ENCODE data around the gene GART. TPM values are rescaled to one million over a fixed set of nuclear protein-coding genes. Genes with fewer than 3 reads are reported as not detected.
A peak's percentile ranks its signal among the peaks of the same experiment; 100 is the strongest.

The GART gene
- total RNA-seq, 1 experiment from 2014 or later = 241 TPM

DNA sequence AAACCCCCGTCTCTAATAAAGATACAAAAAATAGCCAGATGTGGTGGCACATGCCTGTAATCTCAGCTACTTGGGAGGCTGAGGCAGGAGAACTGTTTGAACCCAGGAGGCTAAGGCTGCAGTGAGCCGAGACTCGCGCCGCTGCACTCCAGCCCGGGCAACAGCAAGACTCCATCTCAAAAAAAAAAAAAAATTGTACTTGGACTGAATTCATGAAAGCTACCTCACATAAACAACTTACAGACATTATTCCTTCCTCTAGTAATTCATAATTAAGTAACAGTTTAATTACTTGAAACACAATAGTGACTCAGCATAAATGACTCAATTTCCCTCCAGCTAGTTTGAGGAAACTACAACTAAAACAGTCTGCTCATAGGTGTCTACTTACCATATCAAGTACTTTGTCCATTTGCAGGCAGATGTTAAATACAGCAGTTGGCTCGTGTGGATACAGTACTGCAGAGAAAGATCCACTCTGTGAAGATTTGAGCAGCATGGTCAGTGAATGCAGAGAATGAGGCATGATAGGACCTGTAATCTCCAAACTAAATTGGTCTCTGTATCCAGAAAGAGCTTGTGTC, 37.1 kb upstream of the GART start:
- CTCF ChIA-PET = interaction anchor here (1.5 kb wide), 1 partner anchor 27 kb away, joined by 6 read pairs; no protein-coding TSS in a partner anchor
- Histone ChIP-seq H3K27me3 (ENCODE audit: insufficient read depth, low read length) (no peaks in the 10 kb centered on the region), H3K4me1 (ENCODE audit: control insufficient read depth in 1 of 2, insufficient read depth in 2 of 2, low read length in 2 of 2) (peaks cover 0 to 4% of the 10 kb centered on the region in 2 experiments; a peak in 1 of 4 replicates), H4K20me1 (ENCODE audit: insufficient read depth) (peaks cover 8% of the 10 kb centered on the region; the same call in 1 of the 2 replicates), H3K9me3 (ENCODE audit: control insufficient read depth in 1 of 2, insufficient read depth in 1 of 2, low read depth in 1 of 2, low read length in 2 of 2) (no peaks in the 10 kb centered on the region), H2AFZ (ENCODE audit: low read depth, low read length, poor library complexity, severe bottlenecking) (no peak overlapping the region), H3K9ac (ENCODE audit: low read length) (no peak overlapping the region), H3K27ac (ENCODE audit: low read depth, low read length) (peak overlapping the region; percentile 55; the same call in 1 of the 2 replicates), H3K79me2 (ENCODE audit: insufficient read depth, low read length) (peaks cover 35% of the 10 kb centered on the region), H3K4me2 (ENCODE audit: low read length) (no peak overlapping the region), H3K36me3 (ENCODE audit: control insufficient read depth in 1 of 2, insufficient read depth in 2 of 2, low read length in 2 of 2) (peaks cover 46 to 53% of the 10 kb centered on the region in 2 experiments), H3K9me2 (ENCODE audit: insufficient read depth) (no peaks in the 10 kb centered on the region), H3K4me3 (replicated peaks in 1 of 2; ENCODE audit: low read depth in 1 of 2, low read length in 2 of 2) (no peak overlapping the region)
- DNase-seq (ENCODE audit: low read depth, low spot score) (no peak), ATAC-seq (peak; percentile 33; the same call in 1 of the 2 replicates)
- TF ChIP-seq JUND (IDR thresholded peaks at IDR 0.05) = no peak
- no peak for TF ChIP-seq TCF7L2 (IDR thresholded peaks at IDR 0.05; ENCODE audit: borderline replicate concordance, extremely low read depth, insufficient read depth, insufficient read length)
- no TSS peak for BruUV-seq (replicated peaks)
- intact Hi-C loops (cut with micrococcal nuclease) = no loop called here
- RAD21 ChIA-PET (ENCODE audit: low non-redundant PET in 1 of 2, low total read pairs in 2 of 2, uncharacterized antibody in 2 of 2, unreplicated experiment in 2 of 2) = no interaction called here
- POLR2A ChIA-PET = interaction anchor here (0.7 kb wide), 1 partner anchor 9 kb away, joined by 3 read pairs; the partner anchor contains the start of gene DONSON

DNA sequence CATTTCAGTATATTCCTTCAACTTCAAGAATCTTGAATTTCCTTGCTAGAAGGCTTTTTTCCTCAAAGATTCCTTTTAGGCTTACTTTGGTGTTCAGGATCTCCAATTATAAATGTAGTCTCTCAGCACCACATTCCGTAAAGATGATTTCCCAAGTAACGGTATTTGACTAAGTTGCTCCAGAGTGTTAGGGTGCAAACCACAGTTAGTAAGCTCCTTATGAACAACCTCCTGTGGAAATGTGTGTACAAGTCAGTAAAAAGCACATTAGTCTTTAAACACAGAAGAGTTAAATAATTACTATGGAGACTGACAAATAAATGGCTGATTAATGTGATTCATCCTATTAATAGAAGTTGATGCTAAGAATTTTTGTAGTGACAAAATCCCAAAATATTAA, 36.3 kb upstream of the GART start:
- H2AFZ ChIP-seq (ENCODE audit: low read depth, low read length, poor library complexity, severe bottlenecking) = no peak overlapping the region
- no peaks in the 10 kb centered on the region for H3K27me3 ChIP-seq (ENCODE audit: insufficient read depth, low read length)
- H3K9me3 ChIP-seq (ENCODE audit: control insufficient read depth in 1 of 2, insufficient read depth in 1 of 2, low read depth in 1 of 2, low read length in 2 of 2) = no peaks in the 10 kb centered on the region
- H3K4me1 ChIP-seq (ENCODE audit: control insufficient read depth in 1 of 2, insufficient read depth in 2 of 2, low read length in 2 of 2) = peaks cover 0 to 4% of the 10 kb centered on the region in 2 experiments; a peak in 1 of 4 replicates
- ATAC-seq (no peak), DNase-seq (ENCODE audit: low read depth, low spot score) (no peak)
- peaks cover 52 to 55% of the 10 kb centered on the region in 2 experiments for H3K36me3 ChIP-seq (ENCODE audit: control insufficient read depth in 1 of 2, insufficient read depth in 2 of 2, low read length in 2 of 2)
- H3K9ac ChIP-seq (ENCODE audit: low read length) = no peak overlapping the region
- ChIA-PET RAD21 (ENCODE audit: low non-redundant PET in 1 of 2, low total read pairs in 2 of 2, uncharacterized antibody in 2 of 2, unreplicated experiment in 2 of 2) (no interaction called here), CTCF (no interaction called here), POLR2A (no interaction called here)
- H4K20me1 ChIP-seq (ENCODE audit: insufficient read depth) = peaks cover 12% of the 10 kb centered on the region; the same call in 1 of the 2 replicates
- intact Hi-C loops (cut with micrococcal nuclease) = no loop called here
- H3K79me2 ChIP-seq (ENCODE audit: insufficient read depth, low read length) = peaks cover 40% of the 10 kb centered on the region
- no TSS peak for BruUV-seq (replicated peaks)
- H3K4me3 ChIP-seq (replicated peaks in 1 of 2; ENCODE audit: low read depth in 1 of 2, low read length in 2 of 2) = no peak overlapping the region
- no peak overlapping the region for H3K4me2 ChIP-seq (ENCODE audit: low read length)
- H3K9me2 ChIP-seq (ENCODE audit: insufficient read depth) = no peaks in the 10 kb centered on the region
- no peak overlapping the region for H3K27ac ChIP-seq (ENCODE audit: low read depth, low read length)
- TF ChIP-seq ELF1 (IDR thresholded peaks at IDR 0.05; ENCODE audit: borderline replicate concordance, low read depth) (no peak), SRF (IDR thresholded peaks at IDR 0.05; ENCODE audit: low read depth) (no peak), SP1 (IDR thresholded peaks at IDR 0.05; ENCODE audit: low read depth) (no peak), ZNF274 (IDR thresholded peaks at IDR 0.05; ENCODE audit: low read depth, low read length) (no peak), EZH2phosphoT487 (IDR thresholded peaks at IDR 0.05; ENCODE audit: borderline replicate concordance) (no peak), YY1 (IDR thresholded peaks at IDR 0.05; ENCODE audit: extremely low read depth, insufficient replicate concordance, low read depth, low read length) (no peak), EGR1 (IDR thresholded peaks at IDR 0.05; ENCODE audit: low read depth) (no peak)
- TF ChIP-seq, protein P1, sequence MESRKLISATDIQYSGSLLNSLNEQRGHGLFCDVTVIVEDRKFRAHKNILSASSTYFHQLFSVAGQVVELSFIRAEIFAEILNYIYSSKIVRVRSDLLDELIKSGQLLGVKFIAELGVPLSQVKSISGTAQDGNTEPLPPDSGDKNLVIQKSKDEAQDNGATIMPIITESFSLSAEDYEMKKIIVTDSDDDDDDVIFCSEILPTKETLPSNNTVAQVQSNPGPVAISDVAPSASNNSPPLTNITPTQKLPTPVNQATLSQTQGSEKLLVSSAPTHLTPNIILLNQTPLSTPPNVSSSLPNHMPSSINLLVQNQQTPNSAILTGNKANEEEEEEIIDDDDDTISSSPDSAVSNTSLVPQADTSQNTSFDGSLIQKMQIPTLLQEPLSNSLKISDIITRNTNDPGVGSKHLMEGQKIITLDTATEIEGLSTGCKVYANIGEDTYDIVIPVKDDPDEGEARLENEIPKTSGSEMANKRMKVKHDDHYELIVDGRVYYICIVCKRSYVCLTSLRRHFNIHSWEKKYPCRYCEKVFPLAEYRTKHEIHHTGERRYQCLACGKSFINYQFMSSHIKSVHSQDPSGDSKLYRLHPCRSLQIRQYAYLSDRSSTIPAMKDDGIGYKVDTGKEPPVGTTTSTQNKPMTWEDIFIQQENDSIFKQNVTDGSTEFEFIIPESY (IDR thresholded peaks at IDR 0.05; ENCODE audit: extremely low read depth, insufficient replicate concordance, low read length) = no peak
- TF ChIP-seq, protein P2, sequence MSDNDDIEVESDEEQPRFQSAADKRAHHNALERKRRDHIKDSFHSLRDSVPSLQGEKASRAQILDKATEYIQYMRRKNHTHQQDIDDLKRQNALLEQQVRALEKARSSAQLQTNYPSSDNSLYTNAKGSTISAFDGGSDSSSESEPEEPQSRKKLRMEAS (IDR thresholded peaks at IDR 0.05) = no peak
- TF ChIP-seq, protein P3, sequence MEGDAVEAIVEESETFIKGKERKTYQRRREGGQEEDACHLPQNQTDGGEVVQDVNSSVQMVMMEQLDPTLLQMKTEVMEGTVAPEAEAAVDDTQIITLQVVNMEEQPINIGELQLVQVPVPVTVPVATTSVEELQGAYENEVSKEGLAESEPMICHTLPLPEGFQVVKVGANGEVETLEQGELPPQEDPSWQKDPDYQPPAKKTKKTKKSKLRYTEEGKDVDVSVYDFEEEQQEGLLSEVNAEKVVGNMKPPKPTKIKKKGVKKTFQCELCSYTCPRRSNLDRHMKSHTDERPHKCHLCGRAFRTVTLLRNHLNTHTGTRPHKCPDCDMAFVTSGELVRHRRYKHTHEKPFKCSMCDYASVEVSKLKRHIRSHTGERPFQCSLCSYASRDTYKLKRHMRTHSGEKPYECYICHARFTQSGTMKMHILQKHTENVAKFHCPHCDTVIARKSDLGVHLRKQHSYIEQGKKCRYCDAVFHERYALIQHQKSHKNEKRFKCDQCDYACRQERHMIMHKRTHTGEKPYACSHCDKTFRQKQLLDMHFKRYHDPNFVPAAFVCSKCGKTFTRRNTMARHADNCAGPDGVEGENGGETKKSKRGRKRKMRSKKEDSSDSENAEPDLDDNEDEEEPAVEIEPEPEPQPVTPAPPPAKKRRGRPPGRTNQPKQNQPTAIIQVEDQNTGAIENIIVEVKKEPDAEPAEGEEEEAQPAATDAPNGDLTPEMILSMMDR (IDR thresholded peaks at IDR 0.05 in 2 of 3, conservative IDR thresholded peaks at IDR 0.05 in 1 of 3; ENCODE audit: borderline replicate concordance in 1 of 3, insufficient read depth in 1 of 3, low read depth in 2 of 3, low read length in 2 of 3) = no peak

Measured in HCT116 (cell line).